ENCODE results near the gene P4HA2.

Gene P4HA2

DNA sequence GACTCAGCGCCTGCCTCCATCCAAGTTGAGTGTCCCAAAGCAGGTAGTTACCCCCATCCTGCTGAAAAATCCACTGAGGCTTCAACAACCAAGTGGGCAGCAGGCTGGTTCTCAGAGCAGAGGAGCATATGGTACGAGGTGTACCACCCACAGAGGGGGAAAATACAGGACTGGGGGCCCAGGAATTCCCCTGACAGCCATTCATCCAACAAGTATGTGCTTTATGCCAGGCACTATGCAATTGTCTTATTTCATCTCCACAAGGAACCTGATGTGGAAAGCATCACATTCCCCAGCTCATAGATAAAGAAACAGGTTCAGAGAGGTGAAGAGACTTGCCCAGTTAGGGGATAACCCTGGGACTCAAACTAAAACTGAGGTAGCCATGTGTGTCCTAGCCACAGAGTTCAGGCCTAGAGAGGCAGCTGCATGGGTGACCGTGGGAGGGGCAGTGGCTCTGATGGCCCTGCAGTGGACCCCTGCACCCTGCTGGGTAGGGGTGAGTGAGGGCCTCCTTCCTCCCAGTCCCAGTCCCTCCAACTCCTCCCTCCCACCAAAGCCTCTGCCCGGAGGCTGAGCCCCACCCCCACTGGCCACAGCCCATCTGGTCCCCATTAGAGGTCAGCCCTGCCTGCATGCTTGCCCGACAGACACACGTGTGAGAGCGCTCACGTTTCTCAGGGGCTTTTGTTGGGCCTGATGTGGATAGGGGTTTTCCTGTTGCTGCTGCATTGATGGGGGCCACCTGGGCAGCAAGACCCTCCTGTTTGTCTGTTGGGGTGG is 41.3 kb upstream of the P4HA2 start:
- no peak overlapping the region for H3K4me3 ChIP-seq (ENCODE audit: low read depth, low read length)
- DNase-seq, result no peak
- peaks cover 63% of the 10 kb centered on the region for H3K36me3 ChIP-seq (replicated peaks)
- in situ Hi-C loops (cut with HindIII; ENCODE audit: low pct_ligation_motif_present, low sequenced_read_pairs), result no loop called here
- H3K27me3 ChIP-seq (replicated peaks), result no peaks in the 10 kb centered on the region
- H3K27ac ChIP-seq, result no peak overlapping the region
- TF ChIP-seq, protein P1, sequence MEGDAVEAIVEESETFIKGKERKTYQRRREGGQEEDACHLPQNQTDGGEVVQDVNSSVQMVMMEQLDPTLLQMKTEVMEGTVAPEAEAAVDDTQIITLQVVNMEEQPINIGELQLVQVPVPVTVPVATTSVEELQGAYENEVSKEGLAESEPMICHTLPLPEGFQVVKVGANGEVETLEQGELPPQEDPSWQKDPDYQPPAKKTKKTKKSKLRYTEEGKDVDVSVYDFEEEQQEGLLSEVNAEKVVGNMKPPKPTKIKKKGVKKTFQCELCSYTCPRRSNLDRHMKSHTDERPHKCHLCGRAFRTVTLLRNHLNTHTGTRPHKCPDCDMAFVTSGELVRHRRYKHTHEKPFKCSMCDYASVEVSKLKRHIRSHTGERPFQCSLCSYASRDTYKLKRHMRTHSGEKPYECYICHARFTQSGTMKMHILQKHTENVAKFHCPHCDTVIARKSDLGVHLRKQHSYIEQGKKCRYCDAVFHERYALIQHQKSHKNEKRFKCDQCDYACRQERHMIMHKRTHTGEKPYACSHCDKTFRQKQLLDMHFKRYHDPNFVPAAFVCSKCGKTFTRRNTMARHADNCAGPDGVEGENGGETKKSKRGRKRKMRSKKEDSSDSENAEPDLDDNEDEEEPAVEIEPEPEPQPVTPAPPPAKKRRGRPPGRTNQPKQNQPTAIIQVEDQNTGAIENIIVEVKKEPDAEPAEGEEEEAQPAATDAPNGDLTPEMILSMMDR (IDR thresholded peaks at IDR 0.05; ENCODE audit: low read depth, low read length, missing control alignments), result no peak

DNA sequence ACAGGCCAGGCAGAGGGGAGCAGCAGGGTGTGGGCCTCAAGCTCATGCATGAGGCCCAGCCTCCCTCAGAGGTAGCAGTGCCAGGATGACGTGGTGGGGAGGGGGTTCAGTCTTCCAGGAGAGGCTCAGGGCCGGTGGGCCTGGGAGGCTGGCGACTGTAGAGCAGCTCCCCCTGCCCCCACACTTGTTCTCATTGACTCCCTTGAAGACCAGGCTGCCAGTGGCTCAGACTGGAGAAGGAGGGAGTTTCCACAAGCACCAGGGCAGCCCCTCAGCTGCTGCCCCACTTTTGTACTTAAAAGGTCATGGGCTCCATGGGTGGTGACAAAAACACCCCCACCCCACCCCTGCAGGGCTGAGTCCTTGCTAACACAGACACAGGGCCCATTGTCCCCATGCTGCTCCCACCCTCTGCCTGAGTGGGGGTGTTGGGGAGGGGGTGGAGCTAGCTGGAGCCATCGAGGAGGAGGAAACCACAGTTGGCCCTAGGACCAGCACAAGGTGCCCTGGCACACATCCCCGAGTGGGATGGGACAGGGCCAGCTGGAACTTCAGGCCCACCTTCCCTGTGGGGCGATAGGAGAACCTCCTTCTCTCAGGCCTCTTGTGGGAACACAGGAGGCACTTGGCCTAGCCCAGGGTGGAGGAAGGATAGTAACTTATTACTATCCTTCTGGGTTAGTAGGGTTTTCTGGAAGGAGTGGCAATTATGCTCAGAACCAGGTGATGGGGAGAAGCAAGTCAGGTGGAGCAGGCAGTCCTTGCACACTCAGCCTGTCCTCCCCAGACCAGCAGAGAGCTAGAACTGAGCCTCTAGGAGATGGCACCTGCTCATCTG is 40.5 kb upstream of the P4HA2 start:
- H3K27me3 ChIP-seq (replicated peaks), result no peaks in the 10 kb centered on the region
- no peak overlapping the region for H3K27ac ChIP-seq
- DNase-seq, result no peak
- H3K36me3 ChIP-seq (replicated peaks), result peaks cover 55% of the 10 kb centered on the region
- H3K4me3 ChIP-seq (ENCODE audit: low read depth, low read length), result no peak overlapping the region
- TF ChIP-seq, protein P1 (IDR thresholded peaks at IDR 0.05; ENCODE audit: low read depth, low read length, missing control alignments), result no peak
- in situ Hi-C loops (cut with HindIII; ENCODE audit: low pct_ligation_motif_present, low sequenced_read_pairs), result no loop called here

DNA sequence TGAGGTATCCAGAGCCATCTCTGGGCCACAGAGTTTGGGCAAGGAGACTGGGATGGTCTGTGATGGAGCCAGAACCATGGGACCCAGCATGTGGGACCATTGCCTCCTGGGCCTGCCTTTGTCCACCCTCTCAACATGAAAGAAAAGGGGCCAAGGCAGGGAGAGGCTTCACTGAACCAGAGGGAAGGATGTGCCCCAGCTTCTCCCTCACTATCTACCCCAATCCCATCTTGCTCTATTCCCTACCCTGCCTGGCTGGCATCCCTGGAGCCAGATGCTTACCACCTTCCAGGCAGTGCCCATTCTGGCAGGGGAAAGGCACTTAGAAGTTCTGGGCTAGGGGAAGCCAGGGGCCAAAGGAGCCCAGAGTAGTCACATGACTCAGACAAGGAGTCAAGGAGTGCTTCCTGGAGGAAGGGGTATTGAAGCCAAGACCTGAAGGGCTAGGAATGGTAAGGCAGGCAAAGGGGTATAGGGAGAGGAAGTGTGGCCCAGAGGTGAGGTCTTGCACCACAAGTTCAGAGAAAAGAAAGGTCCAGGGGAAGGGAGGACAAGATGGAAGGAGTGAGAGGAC is 39.6 kb upstream of the P4HA2 start:
- TF ChIP-seq, protein P1 (IDR thresholded peaks at IDR 0.05; ENCODE audit: low read depth, low read length, missing control alignments), result no peak
- no peak overlapping the region for H3K27ac ChIP-seq
- no peak for DNase-seq
- H3K27me3 ChIP-seq (replicated peaks), result no peaks in the 10 kb centered on the region
- no peak overlapping the region for H3K4me3 ChIP-seq (ENCODE audit: low read depth, low read length)
- H3K36me3 ChIP-seq (replicated peaks), result peaks cover 58% of the 10 kb centered on the region
- in situ Hi-C loops (cut with HindIII; ENCODE audit: low pct_ligation_motif_present, low sequenced_read_pairs), result no loop called here

DNA sequence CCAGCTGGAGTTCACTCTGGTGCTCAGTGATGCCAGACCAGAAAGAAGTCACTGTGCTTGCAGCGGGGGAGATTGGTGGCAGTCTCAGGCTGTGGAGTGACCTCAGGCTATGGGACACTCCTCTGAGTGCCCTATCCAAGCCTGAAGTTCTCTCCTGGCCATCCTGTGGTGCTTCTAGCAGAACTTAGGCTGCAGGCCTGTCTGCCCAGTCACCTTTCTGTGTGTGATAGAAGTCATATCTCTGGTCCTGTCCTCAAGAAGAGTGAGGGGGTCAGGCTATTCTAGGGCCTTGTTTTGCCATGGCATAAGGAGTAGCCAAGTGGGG is 39.1 kb upstream of the P4HA2 start:
- Histone ChIP-seq H3K27me3 (replicated peaks) (no peaks in the 10 kb centered on the region), H3K27ac (no peak overlapping the region), H3K36me3 (replicated peaks) (peaks cover 53% of the 10 kb centered on the region), H3K4me3 (ENCODE audit: low read depth, low read length) (no peak overlapping the region)
- no peak for DNase-seq
- in situ Hi-C loops (cut with HindIII; ENCODE audit: low pct_ligation_motif_present, low sequenced_read_pairs), result no loop called here
- TF ChIP-seq, protein P1 (IDR thresholded peaks at IDR 0.05; ENCODE audit: low read depth, low read length, missing control alignments), result no peak

DNA sequence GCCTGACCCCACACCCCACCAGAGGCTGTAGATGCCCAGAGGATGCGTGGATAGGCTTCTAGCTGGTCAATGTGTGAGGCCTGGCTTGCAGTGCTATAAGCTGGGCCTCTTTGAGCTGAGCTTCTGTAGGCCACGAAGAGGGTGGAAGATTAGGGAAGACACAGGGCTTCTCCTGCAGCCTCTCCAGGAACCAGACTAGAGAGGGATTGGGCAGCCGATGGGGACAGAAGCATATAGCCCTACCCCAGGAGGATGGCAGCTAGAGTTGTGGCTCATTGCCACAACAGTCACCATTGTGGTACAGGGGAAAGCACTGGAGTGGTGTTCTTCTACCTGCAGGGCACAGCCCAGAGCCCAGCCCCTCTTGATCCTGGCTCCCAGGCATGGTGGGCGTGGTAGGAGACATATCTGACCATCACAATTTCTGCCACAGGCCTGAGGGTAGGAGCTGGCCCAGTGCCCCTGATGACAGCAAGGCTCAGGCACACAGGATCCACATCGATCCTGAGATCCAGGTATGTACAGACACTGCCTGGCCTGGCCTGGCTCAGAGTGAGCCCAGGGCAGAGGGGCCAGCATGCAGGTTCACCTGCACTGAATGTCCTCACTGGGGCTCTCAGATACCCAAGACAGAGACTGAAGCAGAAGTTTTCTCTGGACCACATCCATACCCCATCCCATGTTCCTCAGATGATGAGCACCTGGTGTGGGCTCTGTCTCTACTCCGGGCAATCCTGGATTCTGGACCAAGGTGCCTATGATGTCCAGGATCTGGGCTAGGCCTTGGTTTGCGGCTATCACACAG is 38.6 kb upstream of the P4HA2 start:
- Histone ChIP-seq H3K27ac (peak overlapping the region; percentile 89), H3K4me3 (ENCODE audit: low read depth, low read length) (no peak overlapping the region), H3K27me3 (replicated peaks) (no peaks in the 10 kb centered on the region), H3K36me3 (replicated peaks) (peaks cover 48% of the 10 kb centered on the region)
- in situ Hi-C loops (cut with HindIII; ENCODE audit: low pct_ligation_motif_present, low sequenced_read_pairs), result no loop called here
- DNase-seq, result no peak
- TF ChIP-seq, protein P1 (IDR thresholded peaks at IDR 0.05; ENCODE audit: low read depth, low read length, missing control alignments), result no peak
